OCI-LY3 (cell line): Measurements from ENCODE around the gene OR4E1.

Experiments
- EZH2phosphoT487 ChIP-seq: fragments of 200-600 bp; shearing (Covaris generic); IDR thresholded peaks from 2 replicates; pipeline ENCODE4 v1.6.1; 2018; ENCODE audit warnings: antibody characterized with exemption, mixed run types, low read depth
- TF ChIP-seq, protein P1 (sequence below): fragments of 200-600, 300-600 bp; sonication (generic); IDR thresholded peaks from 2 replicates; pipeline ENCODE4 v1.5.1; 2014; ENCODE audit warnings: antibody characterized with exemption, low read length, low read depth

DNA sequence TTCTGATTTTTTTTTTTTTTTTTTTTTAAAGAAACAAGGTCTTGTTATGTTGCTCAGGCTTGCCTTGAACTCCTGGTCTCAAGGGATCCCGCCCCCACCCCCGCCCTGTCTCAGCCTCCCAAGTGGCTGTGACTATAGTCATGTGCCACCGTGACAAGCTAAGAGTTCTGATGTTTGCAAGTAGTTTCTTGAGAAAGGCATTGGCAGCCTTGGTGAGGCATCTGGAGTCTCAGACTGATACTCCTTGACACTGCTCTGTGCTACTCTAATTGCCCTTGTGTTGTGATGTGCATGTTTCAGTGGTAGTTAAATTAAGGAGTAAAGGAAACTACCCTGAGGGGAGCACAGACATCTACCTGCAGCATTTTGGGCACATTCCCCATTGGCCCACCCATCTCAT lies 46.2 kb upstream of the OR4E1 start:
- no peak for TF ChIP-seq EZH2phosphoT487
- TF ChIP-seq, protein P1, sequence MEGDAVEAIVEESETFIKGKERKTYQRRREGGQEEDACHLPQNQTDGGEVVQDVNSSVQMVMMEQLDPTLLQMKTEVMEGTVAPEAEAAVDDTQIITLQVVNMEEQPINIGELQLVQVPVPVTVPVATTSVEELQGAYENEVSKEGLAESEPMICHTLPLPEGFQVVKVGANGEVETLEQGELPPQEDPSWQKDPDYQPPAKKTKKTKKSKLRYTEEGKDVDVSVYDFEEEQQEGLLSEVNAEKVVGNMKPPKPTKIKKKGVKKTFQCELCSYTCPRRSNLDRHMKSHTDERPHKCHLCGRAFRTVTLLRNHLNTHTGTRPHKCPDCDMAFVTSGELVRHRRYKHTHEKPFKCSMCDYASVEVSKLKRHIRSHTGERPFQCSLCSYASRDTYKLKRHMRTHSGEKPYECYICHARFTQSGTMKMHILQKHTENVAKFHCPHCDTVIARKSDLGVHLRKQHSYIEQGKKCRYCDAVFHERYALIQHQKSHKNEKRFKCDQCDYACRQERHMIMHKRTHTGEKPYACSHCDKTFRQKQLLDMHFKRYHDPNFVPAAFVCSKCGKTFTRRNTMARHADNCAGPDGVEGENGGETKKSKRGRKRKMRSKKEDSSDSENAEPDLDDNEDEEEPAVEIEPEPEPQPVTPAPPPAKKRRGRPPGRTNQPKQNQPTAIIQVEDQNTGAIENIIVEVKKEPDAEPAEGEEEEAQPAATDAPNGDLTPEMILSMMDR, result no peak
